Fibroblast of the aortic adventitia (primary cell): ENCODE data around the gene MIPEP. TPM values are rescaled to one million over a fixed set of nuclear protein-coding genes. Genes with fewer than 3 reads are reported as not detected.

Experiments used
- DNase-seq: peaks from one replicate; pipeline ENCODE4 v3.0.0-alpha.2; 2010; ENCODE audit warnings: low read depth
- H3K4me3 ChIP-seq: 2 replicates; pipeline ENCODE4 v1.5.1; 2011; ENCODE audit warnings: low read depth, mild to moderate bottlenecking, control low read depth, low read length, moderate library complexity
- CTCF ChIP-seq: IDR thresholded peaks from 2 replicates; pipeline ENCODE4 v1.5.1; 2011; ENCODE audit warnings: mild to moderate bottlenecking, low read length, control low read depth, inconsistent platforms; ENCODE audit not compliant: insufficient read depth
- total RNA-seq: library from RNA; depleted of rRNA; stranded (reverse); fragments of >200 nt; gene quantifications from 2 replicates; pipeline ENCODE4 v1.2.3, GENCODE V29; 2012; ENCODE audit warnings: low replicate concordance

The MIPEP gene
- total RNA-seq, 1 donor = 28.1 TPM

DNA sequence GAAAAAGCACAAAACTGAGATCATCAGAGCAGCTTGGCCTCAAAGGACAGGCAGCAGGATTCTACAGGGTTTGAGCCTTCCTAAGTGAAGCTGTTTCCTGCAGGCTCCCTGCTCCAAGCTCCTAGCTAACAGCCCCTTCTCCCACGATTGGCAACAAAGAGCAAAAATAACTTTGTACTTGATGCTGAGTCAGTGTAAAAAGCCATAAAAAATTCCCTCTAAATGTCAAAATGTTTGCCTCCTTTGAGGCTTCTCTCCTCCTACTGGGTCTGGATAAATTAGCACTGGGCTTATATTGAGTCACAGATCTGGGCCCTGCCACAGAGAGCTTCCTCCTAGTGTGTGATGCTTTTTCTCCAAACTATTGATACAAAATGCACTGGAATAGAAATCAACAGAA lies 165.7 kb downstream of the MIPEP start:
- TF ChIP-seq CTCF = peak; percentile 13
- H3K4me3 ChIP-seq = no peak overlapping the region
- peak; percentile 70 for DNase-seq

- H3K4me3 ChIP-seq = no peak overlapping the region
- DNase-seq = no peak
- TF ChIP-seq CTCF = no peak
Measured at GRCh38 chr13:23722726-23723453, 166.3 kb downstream of the MIPEP start.

DNA sequence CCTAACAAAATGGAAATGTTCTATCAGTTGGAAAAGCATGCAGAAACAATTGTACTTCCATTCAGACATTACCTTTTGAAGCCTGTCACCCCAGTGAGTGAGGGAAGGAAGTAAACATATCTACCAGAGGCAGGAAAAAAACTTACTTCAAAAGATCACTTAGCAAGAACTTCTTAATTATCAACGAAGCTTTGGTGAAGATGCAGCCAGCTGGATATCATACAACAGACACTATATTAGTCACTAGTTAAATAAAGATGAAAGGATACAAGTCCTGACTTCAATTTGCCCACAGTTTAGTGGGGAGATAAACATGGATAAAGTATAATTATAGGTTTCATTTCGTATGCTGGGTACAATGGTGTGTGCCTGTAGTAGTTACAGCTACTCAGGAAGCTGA lies 170.2 kb downstream of the MIPEP start:
- TF ChIP-seq CTCF = no peak

GRCh38 chr13:23716401-23716800 lies 172.8 kb downstream of the MIPEP start:
- no peak overlapping the region for H3K4me3 ChIP-seq
- no peak for TF ChIP-seq CTCF
- no peak for DNase-seq

More for the DNA sequence above, 170.2 kb downstream of the MIPEP start:
- no peak for DNase-seq
- no peak overlapping the region for H3K4me3 ChIP-seq

- H3K4me3 ChIP-seq = no peak overlapping the region
- DNase-seq = no peak
- TF ChIP-seq CTCF = peak; percentile 27
Measured at GRCh38 chr13:23715762-23716235, 173.4 kb downstream of the MIPEP start.

DNA sequence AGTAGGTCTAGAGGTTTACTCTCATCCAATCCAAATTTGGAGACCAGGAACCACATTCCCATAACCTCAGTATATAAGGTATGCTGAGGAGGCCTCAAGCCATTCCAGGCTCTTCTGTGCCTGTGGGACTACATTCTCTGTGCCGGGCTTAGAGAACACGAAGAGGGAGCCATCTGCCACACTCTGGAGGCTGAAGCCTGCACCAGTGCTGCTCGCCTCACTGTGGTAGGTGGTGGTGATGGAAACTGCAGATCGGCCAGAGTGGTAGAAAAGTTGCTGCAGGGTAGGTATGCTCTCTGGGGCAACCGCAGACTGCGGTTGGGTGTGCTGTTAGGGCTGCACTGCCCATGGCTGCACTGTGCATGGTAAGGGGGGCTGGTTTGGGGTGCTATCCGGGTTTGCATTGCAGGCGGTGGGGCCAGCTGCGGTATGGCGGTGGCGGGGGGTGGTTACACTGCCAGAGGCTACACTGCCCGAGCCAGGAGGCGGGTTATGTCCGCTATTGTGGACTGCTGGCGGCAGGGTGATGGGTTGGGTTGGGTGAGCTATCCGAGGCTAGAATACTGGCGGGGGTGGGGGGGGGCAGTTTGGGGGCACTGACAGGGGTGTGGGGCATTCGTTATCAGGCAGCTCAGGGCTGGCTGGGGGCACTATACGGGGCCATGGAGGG lies 174.0 kb downstream of the MIPEP start:
- no peak overlapping the region for H3K4me3 ChIP-seq

More for the DNA sequence above, 174.0 kb downstream of the MIPEP start:
- no peak for TF ChIP-seq CTCF
- DNase-seq = no peak
